GM19438 (cell line): ENCODE measurements around the gene MRPL10.

Experiments
- ATAC-seq: cut with Tn5 transposase; IDR thresholded peaks from one replicate; pipeline ENCODE4 v1.9.1; 2021; ENCODE audit warnings: low read depth; ENCODE audit not compliant: unreplicated experiment

The MRPL10 gene

GRCh38 chr17:47840742-47841487 lies 9.6 kb upstream of the MRPL10 start, which contains the start of gene SCRN2:
Gene SCRN2 (minus strand): TSS chr17:47841273. CDS start chr17:47840843, 430 bp downstream.
- ATAC-seq, result peak; percentile 89

GRCh38 chr17:47840001-47840741 lies 8.8 kb upstream of the MRPL10 start:
- no peak for ATAC-seq

GRCh38 chr17:47839071-47839470 lies 7.7 kb upstream of the MRPL10 start:
- ATAC-seq, result no peak

- no peak for ATAC-seq
These were observed 7.3 kb upstream of the MRPL10 start for GRCh38 chr17:47838636-47839035.

GRCh38 chr17:47837401-47838039 lies 6.2 kb upstream of the MRPL10 start:
- no peak for ATAC-seq

GRCh38 chr17:47836601-47837000 lies 5.3 kb upstream of the MRPL10 start:
- no peak for ATAC-seq

- ATAC-seq, result no peak
These were observed 3.4 kb upstream of the MRPL10 start for GRCh38 chr17:47834756-47835155.

- no peak for ATAC-seq
These were observed 590 bp upstream of the MRPL10 start for GRCh38 chr17:47831934-47832327.

GRCh38 chr17:47830396-47831002 lies 842 bp downstream of the MRPL10 start:
- ATAC-seq, result no peak

- no peak for ATAC-seq
These were observed 1.5 kb downstream of the MRPL10 start for GRCh38 chr17:47829870-47830269.

GRCh38 chr17:47823519-47823918 lies 7.8 kb downstream of the MRPL10 start:
- no peak for ATAC-seq

- no peak for ATAC-seq
These were observed 8.6 kb downstream of the MRPL10 start for GRCh38 chr17:47822785-47823184.

GRCh38 chr17:47821424-47822391 lies 9.6 kb downstream of the MRPL10 start, which contains the start of gene OSBPL7:
Gene OSBPL7 (minus strand): TSS chr17:47821794. CDS start chr17:47820278, 1,516 bp downstream.
- peak; percentile 85 for ATAC-seq

GRCh38 chr17:47821031-47821423 lies 10.3 kb downstream of the MRPL10 start:
- no peak for ATAC-seq

- no peak for ATAC-seq
These were observed 11.1 kb downstream of the MRPL10 start for GRCh38 chr17:47820033-47820789.

- ATAC-seq, result no peak
These were observed 11.9 kb downstream of the MRPL10 start for GRCh38 chr17:47819475-47819874.

GRCh38 chr17:47818002-47818695 lies 13.2 kb downstream of the MRPL10 start:
- no peak for ATAC-seq

- ATAC-seq, result no peak
These were observed 14.4 kb downstream of the MRPL10 start for GRCh38 chr17:47816947-47817346.
